HEK293 (cell line): ENCODE results near the gene CASP8.

Experiments
- CTCF ChIA-PET: fragments of 350-600 bp; formaldehyde crosslinking; extraction: SDS; loops from one replicate; lab custom pipeline; 2021; ENCODE audit warnings: antibody characterized with exemption; lab: Yijun Ruan, JAX
- POLR2A ChIA-PET: fragments of 300-600 bp; formaldehyde crosslinking; extraction: SDS; loops from one replicate; lab custom pipeline; 2020; ENCODE audit warnings: antibody characterized with exemption, inconsistent platforms; lab: Yijun Ruan, JAX
- H3K27ac ChIP-seq: fragments of 200-500 bp; sonication (Bioruptor generic); 2 replicates; pipeline ENCODE4 v1.5.1; 2014; ENCODE audit warnings: low read depth, low read length, control low read depth, inconsistent platforms; ENCODE audit errors: extremely low read depth
- H3K36me3 ChIP-seq, 2 experiments: fragments of 200-500 bp in 1 of 2; sonication (Bioruptor generic) in 1 of 2; 1 replicate in 1 of 2; 2 replicates in 1 of 2; pipeline ENCODE4 v1.5.1; 2014 to 2017; ENCODE audit warnings: inconsistent platforms in 2 of 2, low read length in 2 of 2; ENCODE audit not compliant: control insufficient read depth in 2 of 2, insufficient read depth in 1 of 2
- H3K4me1 ChIP-seq: fragments of 200-500 bp; sonication (Bioruptor generic); 2 replicates; pipeline ENCODE4 v1.5.1; 2014; ENCODE audit warnings: mild to moderate bottlenecking, low read length, inconsistent platforms; ENCODE audit not compliant: control insufficient read depth, insufficient read depth
- H3K4me3 ChIP-seq: 2 replicates; pipeline ENCODE4 v1.5.1; 2011; ENCODE audit warnings: low read depth, mild to moderate bottlenecking, control low read depth, low read length, moderate library complexity
- H3K9me3 ChIP-seq: fragments of 200-500 bp; sonication (Bioruptor generic); 2 replicates; pipeline ENCODE4 v1.5.1; 2014; ENCODE audit warnings: low read depth, low read length, inconsistent platforms; ENCODE audit not compliant: control insufficient read depth, insufficient read depth
- GLI4 ChIP-seq: fragments of 450-650 bp; formaldehyde crosslinking; IDR thresholded peaks from 2 replicates; pipeline ENCODE4 v1.5.1; 2016; ENCODE audit warnings: missing biosample characterization, missing genetic modification characterization
- HOXC10 ChIP-seq: sonication (generic); formaldehyde crosslinking; IDR thresholded peaks from 2 replicates; pipeline ENCODE4 v1.8.1; 2023; ENCODE audit warnings: mild to moderate bottlenecking, missing genetic modification reagents
- IKZF3 ChIP-seq: fragments of 450-650 bp; IDR thresholded peaks from 2 replicates; pipeline ENCODE4 v1.5.0; 2018; ENCODE audit warnings: missing biosample characterization, mild to moderate bottlenecking, missing genetic modification characterization, moderate library complexity
- KLF16 ChIP-seq: fragments of 450-650 bp; formaldehyde crosslinking; IDR thresholded peaks from 2 replicates; pipeline ENCODE4 v1.5.1; 2017; ENCODE audit warnings: missing biosample characterization, missing genetic modification characterization
- KLF8 ChIP-seq: fragments of 450-650 bp; formaldehyde crosslinking; IDR thresholded peaks from 2 replicates; pipeline ENCODE4 v1.5.1; 2016; ENCODE audit warnings: missing biosample characterization, missing genetic modification characterization
- TCF7L2 ChIP-seq: IDR thresholded peaks from 2 replicates; pipeline ENCODE4 v1.6.1; 2011; ENCODE audit warnings: low read depth, mild to moderate bottlenecking, inconsistent platforms, low read length, moderate library complexity, borderline replicate concordance
- TSHZ1 ChIP-seq: fragments of 450-650 bp; formaldehyde crosslinking; IDR thresholded peaks from 2 replicates; pipeline ENCODE4 v1.5.1; 2016; ENCODE audit warnings: missing biosample characterization, missing genetic modification characterization, borderline replicate concordance
- ZBTB17 ChIP-seq: fragments of 450-650 bp; formaldehyde crosslinking; IDR thresholded peaks from 2 replicates; pipeline ENCODE4 v1.5.1; 2016; ENCODE audit warnings: missing biosample characterization, missing genetic modification characterization
- ZBTB49 ChIP-seq: fragments of 450-650 bp; formaldehyde crosslinking; IDR thresholded peaks from 2 replicates; pipeline ENCODE4 v1.5.1; 2016; ENCODE audit warnings: missing biosample characterization, missing genetic modification characterization, low read depth
- ZFHX2 ChIP-seq: fragments of 450-650 bp; formaldehyde crosslinking; conservative IDR thresholded peaks from 2 replicates; pipeline ENCODE4 v1.5.1; 2016; ENCODE audit warnings: missing biosample characterization, missing genetic modification characterization
- ZFP3 ChIP-seq: fragments of 450-650 bp; formaldehyde crosslinking; IDR thresholded peaks from 2 replicates; pipeline ENCODE4 v1.5.1; 2016; ENCODE audit warnings: low read depth, missing biosample characterization, missing genetic modification characterization
- ZNF132 ChIP-seq: fragments of 450-650 bp; formaldehyde crosslinking; IDR thresholded peaks from 2 replicates; pipeline ENCODE4 v1.5.1; 2017; ENCODE audit warnings: missing biosample characterization, missing genetic modification characterization, borderline replicate concordance
- ZNF133 ChIP-seq: fragments of 450-650 bp; formaldehyde crosslinking; IDR thresholded peaks from 2 replicates; pipeline ENCODE4 v1.5.1; 2016; ENCODE audit warnings: missing biosample characterization, missing genetic modification characterization
- ZNF146 ChIP-seq: fragments of 450-650 bp; formaldehyde crosslinking; IDR thresholded peaks from 2 replicates; pipeline ENCODE4 v1.5.1; 2016; ENCODE audit warnings: missing biosample characterization, missing genetic modification characterization
- ZNF214 ChIP-seq: fragments of 450-650 bp; formaldehyde crosslinking; IDR thresholded peaks from 2 replicates; pipeline ENCODE4 v1.5.1; 2017; ENCODE audit warnings: missing biosample characterization, mild to moderate bottlenecking, missing genetic modification characterization, borderline replicate concordance
- ZNF266 ChIP-seq: fragments of 450-650 bp; formaldehyde crosslinking; IDR thresholded peaks from 2 replicates; pipeline ENCODE4 v1.5.1; 2016; ENCODE audit warnings: missing biosample characterization, missing genetic modification characterization, low read depth
- ZNF302 ChIP-seq: fragments of 450-650 bp; formaldehyde crosslinking; IDR thresholded peaks from 2 replicates; pipeline ENCODE4 v1.5.1; 2016; ENCODE audit warnings: missing biosample characterization, missing genetic modification characterization, low read depth
- ZNF37A ChIP-seq: fragments of 450-650 bp; IDR thresholded peaks from 2 replicates; pipeline ENCODE4 v1.5.1; 2018; ENCODE audit warnings: missing biosample characterization, missing genetic modification characterization
- ZNF488 ChIP-seq: fragments of 450-650 bp; formaldehyde crosslinking; IDR thresholded peaks from 2 replicates; pipeline ENCODE4 v1.5.1; 2016; ENCODE audit warnings: missing biosample characterization, missing genetic modification characterization
- ZNF501 ChIP-seq: fragments of 450-650 bp; formaldehyde crosslinking; IDR thresholded peaks from 2 replicates; pipeline ENCODE4 v1.5.1; 2016; ENCODE audit warnings: missing biosample characterization, missing genetic modification characterization
- ZNF558 ChIP-seq: fragments of 450-650 bp; formaldehyde crosslinking; IDR thresholded peaks from 2 replicates; pipeline ENCODE4 v1.5.1; 2016; ENCODE audit warnings: missing biosample characterization, missing genetic modification characterization
- ZNF571 ChIP-seq: fragments of 450-650 bp; formaldehyde crosslinking; IDR thresholded peaks from 2 replicates; pipeline ENCODE4 v1.5.0; 2017; ENCODE audit warnings: missing biosample characterization, missing genetic modification characterization
- ZNF664 ChIP-seq: fragments of 450-650 bp; formaldehyde crosslinking; IDR thresholded peaks from 2 replicates; pipeline ENCODE4 v1.5.1; 2016; ENCODE audit warnings: missing biosample characterization, missing genetic modification characterization
- ZNF670 ChIP-seq: fragments of 450-650 bp; formaldehyde crosslinking; IDR thresholded peaks from 2 replicates; pipeline ENCODE4 v1.5.1; 2016; ENCODE audit warnings: missing biosample characterization, missing genetic modification characterization, low read depth
- ZNF747 ChIP-seq: fragments of 450-650 bp; formaldehyde crosslinking; IDR thresholded peaks from 2 replicates; pipeline ENCODE4 v1.5.1; 2016; ENCODE audit warnings: missing biosample characterization, missing genetic modification characterization
- ZNF830 ChIP-seq: fragments of 450-650 bp; IDR thresholded peaks from 2 replicates; pipeline ENCODE4 v1.5.0; 2018; ENCODE audit warnings: missing biosample characterization, missing genetic modification characterization, low read depth, mild to moderate bottlenecking, moderate library complexity
- ZSCAN30 ChIP-seq: fragments of 450-650 bp; IDR thresholded peaks from 2 replicates; pipeline ENCODE4 v1.5.1; 2018; ENCODE audit warnings: missing biosample characterization, mild to moderate bottlenecking, missing genetic modification characterization, moderate library complexity
- TF ChIP-seq, protein P1 (sequence below): fragments of 450-650 bp; formaldehyde crosslinking; IDR thresholded peaks from 2 replicates; pipeline ENCODE4 v1.5.1; 2017; ENCODE audit warnings: missing biosample characterization, missing genetic modification characterization
- TF ChIP-seq, protein P2 (sequence below): fragments of 450-650 bp; formaldehyde crosslinking; optimal IDR thresholded peaks from 2 replicates; pipeline ENCODE3; 2016; ENCODE audit warnings: missing biosample characterization, mild to moderate bottlenecking, missing genetic modification characterization
- TF ChIP-seq, protein P3 (sequence below): fragments of 450-650 bp; formaldehyde crosslinking; IDR thresholded peaks from 2 replicates; pipeline ENCODE4 v1.5.1; 2016; ENCODE audit warnings: missing biosample characterization, missing genetic modification characterization

Gene CASP8

GRCh38 chr2:201233192-201233811, 27.0 kb upstream of the CASP8 start:
- POLR2A ChIA-PET, result no interaction called here
- no peaks in the 10 kb centered on the region for H3K4me1 ChIP-seq
- peaks cover 0 to 7% of the 10 kb centered on the region in 2 experiments; a peak in 1 of 3 replicates for H3K36me3 ChIP-seq
- H3K27ac ChIP-seq, result no peak overlapping the region; the same call in 1 of the 2 replicates
- no peaks in the 10 kb centered on the region for H3K9me3 ChIP-seq
- no peak overlapping the region for H3K4me3 ChIP-seq
- CTCF ChIA-PET, result interaction anchor here (0.6 to 2.7 kb wide), 21 partner anchors 14 to 867 kb away, joined by 3 to 53 read pairs (median 5); partner anchors contain the start of gene CASP10
- TF ChIP-seq ZNF214 (tag by site-specific recombination), result no peak
- no peak for TF ChIP-seq HOXC10
- TF ChIP-seq ZBTB17 (tag by site-specific recombination), result no peak
- no peak for TF ChIP-seq GLI4
- TF ChIP-seq ZFP3, result no peak
- TF ChIP-seq ZNF266 (tag by site-specific recombination), result no peak
- TF ChIP-seq IKZF3 (tag by site-specific recombination), result no peak
- no peak for TF ChIP-seq ZNF670
- TF ChIP-seq TCF7L2, result no peak
- peak; percentile 80 for TF ChIP-seq ZNF664 (tag by site-specific recombination)
- no peak for TF ChIP-seq ZNF133 (tag by site-specific recombination)
- no peak for TF ChIP-seq KLF16 (tag by site-specific recombination)
- TF ChIP-seq ZNF302, result no peak
- TF ChIP-seq TSHZ1, result no peak
- TF ChIP-seq, protein P1, sequence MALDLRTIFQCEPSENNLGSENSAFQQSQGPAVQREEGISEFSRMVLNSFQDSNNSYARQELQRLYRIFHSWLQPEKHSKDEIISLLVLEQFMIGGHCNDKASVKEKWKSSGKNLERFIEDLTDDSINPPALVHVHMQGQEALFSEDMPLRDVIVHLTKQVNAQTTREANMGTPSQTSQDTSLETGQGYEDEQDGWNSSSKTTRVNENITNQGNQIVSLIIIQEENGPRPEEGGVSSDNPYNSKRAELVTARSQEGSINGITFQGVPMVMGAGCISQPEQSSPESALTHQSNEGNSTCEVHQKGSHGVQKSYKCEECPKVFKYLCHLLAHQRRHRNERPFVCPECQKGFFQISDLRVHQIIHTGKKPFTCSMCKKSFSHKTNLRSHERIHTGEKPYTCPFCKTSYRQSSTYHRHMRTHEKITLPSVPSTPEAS (tag by site-specific recombination), result no peak
- TF ChIP-seq, protein P2, sequence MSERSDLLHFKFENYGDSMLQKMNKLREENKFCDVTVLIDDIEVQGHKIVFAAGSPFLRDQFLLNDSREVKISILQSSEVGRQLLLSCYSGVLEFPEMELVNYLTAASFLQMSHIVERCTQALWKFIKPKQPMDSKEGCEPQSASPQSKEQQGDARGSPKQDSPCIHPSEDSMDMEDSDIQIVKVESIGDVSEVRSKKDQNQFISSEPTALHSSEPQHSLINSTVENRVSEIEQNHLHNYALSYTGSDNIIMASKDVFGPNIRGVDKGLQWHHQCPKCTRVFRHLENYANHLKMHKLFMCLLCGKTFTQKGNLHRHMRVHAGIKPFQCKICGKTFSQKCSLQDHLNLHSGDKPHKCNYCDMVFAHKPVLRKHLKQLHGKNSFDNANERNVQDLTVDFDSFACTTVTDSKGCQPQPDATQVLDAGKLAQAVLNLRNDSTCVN (tag by site-specific recombination), result no peak
- no peak for TF ChIP-seq ZSCAN30 (tag by site-specific recombination)
- TF ChIP-seq ZNF132, result no peak
- no peak for TF ChIP-seq ZNF146 (tag by site-specific recombination)
- no peak for TF ChIP-seq ZNF830 (tag by site-specific recombination)
- TF ChIP-seq ZNF488 (tag by site-specific recombination), result no peak
- TF ChIP-seq ZNF558, result no peak
- TF ChIP-seq ZFHX2 (tag by site-specific recombination), result peak; percentile 44; the same call in 1 of the 2 replicates
- TF ChIP-seq, protein P3, sequence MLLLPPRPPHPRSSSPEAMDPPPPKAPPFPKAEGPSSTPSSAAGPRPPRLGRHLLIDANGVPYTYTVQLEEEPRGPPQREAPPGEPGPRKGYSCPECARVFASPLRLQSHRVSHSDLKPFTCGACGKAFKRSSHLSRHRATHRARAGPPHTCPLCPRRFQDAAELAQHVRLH (tag by site-specific recombination), result no peak
- no peak for TF ChIP-seq ZNF37A (tag by site-specific recombination)
- TF ChIP-seq ZNF501 (tag by site-specific recombination), result no peak
- no peak for TF ChIP-seq ZBTB49 (tag by site-specific recombination)
- TF ChIP-seq KLF8 (tag by site-specific recombination), result peak; percentile 53; the same call in 1 of the 2 replicates
- no peak for TF ChIP-seq ZNF571
- TF ChIP-seq ZNF747 (tag by site-specific recombination), result no peak
